DND-41 (cell line): ENCODE results near the gene THBS2.

Experiments used
- ATAC-seq: fragments of 200-7000 bp; cut with Tn5 transposase; 3 replicates; pipeline ENCODE4 v1.9.1; 2021; ENCODE audit warnings: low read depth; ENCODE audit not compliant: insufficient read depth
- DNase-seq: peaks from one replicate; pipeline ENCODE4 v3.0.0-alpha.2; 2020
- H2AFZ ChIP-seq: 2 replicates; pipeline ENCODE4 v1.6.0; 2012; ENCODE audit warnings: low read depth, low read length
- H3K27ac ChIP-seq: 2 replicates; pipeline ENCODE4 v1.5.1; 2012; ENCODE audit warnings: low read length, inconsistent platforms
- H3K27me3 ChIP-seq: fragments of 200-600 bp; sonication (generic); 2 replicates; pipeline ENCODE4 v1.6.0; 2012; ENCODE audit warnings: low read length, mild to moderate bottlenecking, inconsistent platforms; ENCODE audit not compliant: insufficient read depth, poor library complexity
- H3K36me3 ChIP-seq: 2 replicates; pipeline ENCODE4 v1.5.1; 2012; ENCODE audit warnings: low read length, inconsistent platforms; ENCODE audit not compliant: insufficient read depth
- H3K4me1 ChIP-seq: 2 replicates; pipeline ENCODE4 v1.5.1; 2012; ENCODE audit warnings: mild to moderate bottlenecking, low read length; ENCODE audit not compliant: insufficient read depth
- H3K4me2 ChIP-seq: 2 replicates; pipeline ENCODE4 v1.6.0; 2012; ENCODE audit warnings: mild to moderate bottlenecking, moderate library complexity, low read length, inconsistent platforms; ENCODE audit not compliant: insufficient read depth
- H3K4me3 ChIP-seq, 2 experiments: fragments of 200-600 bp in 1 of 2; shearing (Covaris generic) in 1 of 2; 2 replicates each; pipeline ENCODE4 v1.5.1; 2012 to 2016; ENCODE audit warnings: inconsistent platforms in 2 of 2, low read length in 2 of 2, mild to moderate bottlenecking in 2 of 2, low read depth in 1 of 2, moderate library complexity in 1 of 2
- H3K79me2 ChIP-seq: 2 replicates; pipeline ENCODE4 v1.6.0; 2012; ENCODE audit warnings: low read length, inconsistent platforms; ENCODE audit not compliant: insufficient read depth
- H3K9ac ChIP-seq: 2 replicates; pipeline ENCODE4 v1.6.0; 2012; ENCODE audit warnings: low read depth, mild to moderate bottlenecking, inconsistent platforms, low read length, moderate library complexity
- H3K9me3 ChIP-seq: 2 replicates; pipeline ENCODE4 v1.5.1; 2012; ENCODE audit warnings: low read length, moderate library complexity, mild to moderate bottlenecking, inconsistent platforms; ENCODE audit not compliant: insufficient read depth, severe bottlenecking
- H4K20me1 ChIP-seq: 2 replicates; pipeline ENCODE4 v1.6.0; 2012; ENCODE audit warnings: low read length; ENCODE audit not compliant: insufficient read depth
- CTCF ChIP-seq: IDR thresholded peaks from 2 replicates; pipeline ENCODE4 v1.5.1; 2012; ENCODE audit warnings: borderline replicate concordance, low read length, moderate library complexity, mild to moderate bottlenecking; ENCODE audit not compliant: poor library complexity, severe bottlenecking; ENCODE audit errors: extremely low read depth
- EZH2 ChIP-seq: IDR thresholded peaks from 3 replicates; pipeline ENCODE4 v1.6.1; 2012; ENCODE audit warnings: borderline replicate concordance, low read depth, mild to moderate bottlenecking, moderate library complexity, low read length, inconsistent platforms; ENCODE audit not compliant: severe bottlenecking

THBS2 gene

GRCh38 chr6:169190970-169191369, 62.7 kb downstream of the THBS2 start:
- H3K9me3 ChIP-seq, result peaks cover 2% of the 10 kb centered on the region
- H3K4me1 ChIP-seq, result no peaks in the 10 kb centered on the region
- H3K4me3 ChIP-seq, result no peak overlapping the region
- TF ChIP-seq CTCF (no peak), EZH2 (no peak)
- no peak overlapping the region for H3K27ac ChIP-seq
- no peaks in the 10 kb centered on the region for H4K20me1 ChIP-seq
- no peaks in the 10 kb centered on the region for H3K27me3 ChIP-seq
- H3K4me2 ChIP-seq, result no peak overlapping the region
- ATAC-seq (no peak), DNase-seq (no peak)
- no peaks in the 10 kb centered on the region for H3K36me3 ChIP-seq
- H2AFZ ChIP-seq, result no peak overlapping the region
- H3K9ac ChIP-seq, result no peak overlapping the region
- no peaks in the 10 kb centered on the region for H3K79me2 ChIP-seq

DNA sequence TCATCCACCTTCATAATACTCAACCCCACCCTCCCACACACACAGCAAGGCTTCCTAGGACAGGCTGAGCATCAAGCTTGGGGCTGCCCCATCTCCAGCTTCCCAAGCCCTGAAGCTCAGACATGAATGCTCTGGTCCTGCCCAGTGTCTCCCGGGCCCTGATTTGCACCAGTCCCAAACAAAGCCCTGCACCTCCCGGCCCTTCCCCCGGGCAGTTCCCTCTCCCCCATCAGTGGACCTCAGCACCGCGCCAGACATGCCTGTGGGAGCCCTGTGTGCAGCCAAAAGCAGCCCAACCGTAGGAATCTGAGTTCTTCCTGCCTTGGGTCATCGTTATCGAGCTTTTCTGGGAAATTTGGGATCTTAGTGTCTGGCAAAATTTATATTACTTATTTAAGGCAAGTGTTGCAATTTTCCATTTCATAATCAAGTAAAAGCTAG, 63.5 kb downstream of the THBS2 start:
- no peak overlapping the region for H3K4me2 ChIP-seq
- peaks cover 2% of the 10 kb centered on the region for H3K9me3 ChIP-seq
- no peaks in the 10 kb centered on the region for H3K4me1 ChIP-seq
- H3K9ac ChIP-seq, result no peak overlapping the region
- DNase-seq, result no peak
- H3K27me3 ChIP-seq, result no peaks in the 10 kb centered on the region
- ATAC-seq, result no peak
- H3K79me2 ChIP-seq, result no peaks in the 10 kb centered on the region
- H3K36me3 ChIP-seq, result no peaks in the 10 kb centered on the region
- H2AFZ ChIP-seq, result no peak overlapping the region
- H4K20me1 ChIP-seq, result no peaks in the 10 kb centered on the region
- no peak overlapping the region for H3K4me3 ChIP-seq
- no peak overlapping the region for H3K27ac ChIP-seq
- no peak for TF ChIP-seq CTCF
- TF ChIP-seq EZH2, result no peak

GRCh38 chr6:169189686-169190085, 64.0 kb downstream of the THBS2 start:
- ATAC-seq (no peak), DNase-seq (no peak)
- Histone ChIP-seq H3K36me3 (no peaks in the 10 kb centered on the region), H3K9me3 (peaks cover 2% of the 10 kb centered on the region), H3K4me1 (no peaks in the 10 kb centered on the region), H3K4me3 (no peak overlapping the region), H4K20me1 (no peaks in the 10 kb centered on the region), H3K27ac (no peak overlapping the region), H3K27me3 (no peaks in the 10 kb centered on the region), H3K4me2 (no peak overlapping the region), H3K9ac (no peak overlapping the region), H3K79me2 (no peaks in the 10 kb centered on the region), H2AFZ (no peak overlapping the region)
- TF ChIP-seq CTCF (no peak), EZH2 (no peak)

GRCh38 chr6:169189182-169189581, 64.5 kb downstream of the THBS2 start:
- H3K9me3 ChIP-seq, result peaks cover 2% of the 10 kb centered on the region
- H3K9ac ChIP-seq, result no peak overlapping the region
- H4K20me1 ChIP-seq, result no peaks in the 10 kb centered on the region
- H3K27ac ChIP-seq, result no peak overlapping the region
- H3K4me3 ChIP-seq, result no peak overlapping the region
- no peaks in the 10 kb centered on the region for H3K4me1 ChIP-seq
- no peaks in the 10 kb centered on the region for H3K27me3 ChIP-seq
- no peaks in the 10 kb centered on the region for H3K36me3 ChIP-seq
- no peak overlapping the region for H3K4me2 ChIP-seq
- no peak for ATAC-seq
- H2AFZ ChIP-seq, result no peak overlapping the region
- no peaks in the 10 kb centered on the region for H3K79me2 ChIP-seq
- TF ChIP-seq CTCF, result no peak
- TF ChIP-seq EZH2, result no peak
- DNase-seq, result no peak
